WTC11 (cell line): Measurements from ENCODE around the gene CXCL17. TPM values are rescaled to one million over a fixed set of nuclear protein-coding genes. Genes with fewer than 3 reads are reported as not detected.

ENCODE experiments used
- ATAC-seq: fragments of 200-7000 bp; cut with Tn5 transposase; 2 replicates; pipeline ENCODE4 v1.10.0; 2021; ENCODE audit warnings: mild to moderate bottlenecking, moderate library complexity
- CTCF ChIA-PET: fragments of 300-600 bp; sonication (Branson Sonifier 250); formaldehyde crosslinking; loops from one replicate; lab custom pipeline; 2021; ENCODE audit warnings: antibody characterized with exemption; lab: Charles Lee
- POLR2A ChIA-PET: fragments of 350-600 bp; sonication (Branson Sonifier 250); formaldehyde crosslinking; loops from one replicate; lab custom pipeline; 2021; ENCODE audit warnings: antibody characterized with exemption; lab: Charles Lee
- DNase-seq: peaks from one replicate; pipeline ENCODE4 v3.0.0; 2021; ENCODE audit warnings: low spot score
- H3K27ac Mint-ChIP-seq: 2 replicates; pipeline ENCODE4 v1.8.0; 2021; ENCODE audit warnings: mixed read lengths
- H3K27me3 Mint-ChIP-seq: 2 replicates; pipeline ENCODE4 v1.8.0; 2021; ENCODE audit warnings: low read depth, mild to moderate bottlenecking, moderate library complexity, mixed read lengths
- H3K36me3 Mint-ChIP-seq: 2 replicates; pipeline ENCODE4 v1.8.0; 2021; ENCODE audit warnings: mixed read lengths
- H3K4me1 Mint-ChIP-seq: 2 replicates; pipeline ENCODE4 v1.8.0; 2022; ENCODE audit warnings: mixed read lengths
- H3K4me3 Mint-ChIP-seq: 2 replicates; pipeline ENCODE4 v1.8.0; 2021; ENCODE audit warnings: mild to moderate bottlenecking, moderate library complexity, mixed read lengths
- H3K9me3 Mint-ChIP-seq: 2 replicates; pipeline ENCODE4 v1.8.0; 2021; ENCODE audit warnings: mixed read lengths
- KAT7 ChIP-seq: sonication (generic); formaldehyde crosslinking; IDR thresholded peaks from 2 replicates; pipeline ENCODE4 v1.8.1; 2023; ENCODE audit warnings: missing genetic modification reagents, mild to moderate bottlenecking, borderline replicate concordance
- MXD4 ChIP-seq: fragments of 250-450 bp; sonication (Bioruptor Pico); IDR thresholded peaks from 2 replicates; pipeline ENCODE4 v1.8.0; 2021; ENCODE audit warnings: mild to moderate bottlenecking, moderate library complexity, borderline replicate concordance
- NFATC4 ChIP-seq: fragments of 250-450 bp; sonication (Bioruptor Pico); IDR thresholded peaks from 2 replicates; pipeline ENCODE4 v1.9.0; 2021; ENCODE audit warnings: mild to moderate bottlenecking
- RELA ChIP-seq: sonication (generic); formaldehyde crosslinking; IDR thresholded peaks from 2 replicates; pipeline ENCODE4 v1.8.1; 2022; ENCODE audit warnings: missing genetic modification reagents, mild to moderate bottlenecking, borderline replicate concordance
- total RNA-seq: library from RNA; stranded (reverse); gene quantifications from 3 replicates; pipeline ENCODE4 v1.2.3, GENCODE V29; 2021
- TF ChIP-seq, protein P1 (sequence below): sonication (generic); formaldehyde crosslinking; IDR thresholded peaks from 2 replicates; pipeline ENCODE4 v1.8.0; 2022; ENCODE audit warnings: mild to moderate bottlenecking, missing genetic modification reagents
- TF ChIP-seq, protein P2 (sequence below): sonication (generic); formaldehyde crosslinking; IDR thresholded peaks from 2 replicates; pipeline ENCODE4 v1.8.1; 2023; ENCODE audit warnings: mild to moderate bottlenecking, missing genetic modification reagents, moderate library complexity
- TF ChIP-seq, protein P3 (sequence below): sonication (generic); formaldehyde crosslinking; IDR thresholded peaks from 2 replicates; pipeline ENCODE4 v1.8.0; 2022; ENCODE audit warnings: mild to moderate bottlenecking, missing genetic modification reagents
- TF ChIP-seq, protein P4 (sequence below): sonication (generic); formaldehyde crosslinking; conservative IDR thresholded peaks from 2 replicates; pipeline ENCODE4 v1.8.1; 2022; ENCODE audit warnings: mild to moderate bottlenecking, missing genetic modification reagents
- TF ChIP-seq, protein P5 (sequence below): sonication (generic); formaldehyde crosslinking; IDR thresholded peaks from 2 replicates; pipeline ENCODE4 v1.8.0; 2023; ENCODE audit warnings: missing genetic modification reagents, mild to moderate bottlenecking, borderline replicate concordance
- TF ChIP-seq, protein P6 (sequence below): sonication (generic); formaldehyde crosslinking; IDR thresholded peaks from 2 replicates; pipeline ENCODE4 v1.8.1; 2022; ENCODE audit warnings: mild to moderate bottlenecking, missing genetic modification reagents, moderate library complexity, borderline replicate concordance
- TF ChIP-seq, protein P7 (sequence below): fragments of 250-450 bp; sonication (Bioruptor Pico); IDR thresholded peaks from 2 replicates; pipeline ENCODE4 v1.9.0; 2021; ENCODE audit warnings: mild to moderate bottlenecking, borderline replicate concordance

CXCL17 gene
- total RNA-seq, 1 experiment from 2014 or later = not detected

DNA sequence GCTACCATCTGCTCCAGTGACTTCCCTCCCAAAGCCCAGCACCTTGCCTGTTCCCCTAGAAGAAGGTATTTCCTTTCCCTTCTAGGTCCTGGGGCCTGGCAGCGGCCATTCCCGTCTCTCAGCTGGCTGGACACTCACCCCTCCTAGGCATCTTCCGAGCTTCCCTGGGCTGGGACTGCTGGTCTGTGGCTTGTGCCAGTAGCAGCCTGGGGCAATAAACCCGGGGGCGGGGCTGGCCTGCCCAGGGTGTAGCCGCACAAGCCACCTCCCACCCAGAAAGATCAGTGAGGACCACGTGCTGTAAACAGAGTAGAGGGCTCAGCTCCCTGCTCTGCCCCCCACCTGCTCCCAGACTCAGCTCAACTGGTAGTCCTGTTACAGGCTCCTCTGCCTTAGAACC lies 30.5 kb downstream of the CXCL17 start:
- Mint-ChIP-seq H3K27me3 (peaks cover 90% of the 10 kb centered on the region), H3K4me1 (peaks cover 15% of the 10 kb centered on the region), H3K4me3 (no peak overlapping the region), H3K9me3 (no peaks in the 10 kb centered on the region), H3K36me3 (0 out of 2 replicates have a peak, but pooled peaks cover 6% of the 10 kb centered on the region), H3K27ac (no peak overlapping the region)
- ChIA-PET POLR2A (interaction anchor here (1.6 kb wide), 1 partner anchor 11 kb away, joined by 7 read pairs; no protein-coding TSS in a partner anchor), CTCF (interaction anchor here (0.9 to 3.3 kb wide), 7 partner anchors 11 to 149 kb away, joined by 3 to 16 read pairs (median 7); no protein-coding TSS in a partner anchor)
- no peak for TF ChIP-seq MXD4 (CRISPR knock-in tag)
- TF ChIP-seq, protein P1, sequence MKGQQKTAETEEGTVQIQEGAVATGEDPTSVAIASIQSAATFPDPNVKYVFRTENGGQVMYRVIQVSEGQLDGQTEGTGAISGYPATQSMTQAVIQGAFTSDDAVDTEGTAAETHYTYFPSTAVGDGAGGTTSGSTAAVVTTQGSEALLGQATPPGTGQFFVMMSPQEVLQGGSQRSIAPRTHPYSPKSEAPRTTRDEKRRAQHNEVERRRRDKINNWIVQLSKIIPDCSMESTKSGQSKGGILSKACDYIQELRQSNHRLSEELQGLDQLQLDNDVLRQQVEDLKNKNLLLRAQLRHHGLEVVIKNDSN = peak; percentile 39; the same call in 1 of the 2 replicates
- TF ChIP-seq, protein P2, sequence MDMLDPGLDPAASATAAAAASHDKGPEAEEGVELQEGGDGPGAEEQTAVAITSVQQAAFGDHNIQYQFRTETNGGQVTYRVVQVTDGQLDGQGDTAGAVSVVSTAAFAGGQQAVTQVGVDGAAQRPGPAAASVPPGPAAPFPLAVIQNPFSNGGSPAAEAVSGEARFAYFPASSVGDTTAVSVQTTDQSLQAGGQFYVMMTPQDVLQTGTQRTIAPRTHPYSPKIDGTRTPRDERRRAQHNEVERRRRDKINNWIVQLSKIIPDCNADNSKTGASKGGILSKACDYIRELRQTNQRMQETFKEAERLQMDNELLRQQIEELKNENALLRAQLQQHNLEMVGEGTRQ (CRISPR knock-in tag) = peak; percentile 54; the same call in 1 of the 2 replicates
- DNase-seq = peak; percentile 62
- peak; percentile 82 for ATAC-seq

DNA sequence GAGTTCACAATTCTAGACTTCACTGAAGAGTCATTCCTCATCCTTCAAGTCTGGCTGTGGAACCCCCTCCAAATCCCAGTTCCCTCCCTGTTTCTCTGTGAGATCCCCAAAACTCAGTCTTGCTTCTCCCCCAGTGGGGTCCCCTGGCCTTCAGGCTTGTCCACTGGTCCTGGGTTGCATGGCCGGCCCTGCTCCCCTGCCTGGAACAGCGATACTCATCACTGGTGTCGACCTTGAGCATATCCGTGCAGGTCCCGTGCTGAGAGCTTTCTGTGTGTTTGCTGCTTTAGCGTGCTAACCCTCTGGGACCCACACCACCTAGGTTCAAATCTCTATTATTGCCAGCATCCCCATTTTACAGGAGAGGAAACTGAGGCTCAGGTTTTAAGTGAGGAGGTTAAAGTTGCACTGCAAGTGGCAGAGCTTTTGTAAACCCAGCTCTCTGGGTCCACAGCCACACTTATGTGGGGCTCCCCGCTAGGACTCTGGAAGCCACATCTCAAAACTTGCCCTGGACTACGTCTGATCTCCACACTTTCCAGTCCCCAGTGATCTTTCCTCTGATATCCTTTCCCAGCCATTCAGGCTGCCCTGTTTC lies 31.1 kb downstream of the CXCL17 start:
- H3K4me3 Mint-ChIP-seq = no peak overlapping the region
- no peak for ATAC-seq
- ChIA-PET POLR2A (interaction anchor here (1.6 kb wide), 1 partner anchor 12 kb away, joined by 7 read pairs; no protein-coding TSS in a partner anchor), CTCF (interaction anchor here (0.9 to 3.3 kb wide), 6 partner anchors 10 to 150 kb away, joined by 4 to 16 read pairs (median 8); no protein-coding TSS in a partner anchor)
- DNase-seq = no peak
- H3K27me3 Mint-ChIP-seq = peaks cover 94% of the 10 kb centered on the region
- TF ChIP-seq RELA (CRISPR knock-in tag) (no peak), KAT7 (CRISPR knock-in tag) (no peak), NFATC4 (CRISPR knock-in tag) (no peak)
- TF ChIP-seq, protein P3, sequence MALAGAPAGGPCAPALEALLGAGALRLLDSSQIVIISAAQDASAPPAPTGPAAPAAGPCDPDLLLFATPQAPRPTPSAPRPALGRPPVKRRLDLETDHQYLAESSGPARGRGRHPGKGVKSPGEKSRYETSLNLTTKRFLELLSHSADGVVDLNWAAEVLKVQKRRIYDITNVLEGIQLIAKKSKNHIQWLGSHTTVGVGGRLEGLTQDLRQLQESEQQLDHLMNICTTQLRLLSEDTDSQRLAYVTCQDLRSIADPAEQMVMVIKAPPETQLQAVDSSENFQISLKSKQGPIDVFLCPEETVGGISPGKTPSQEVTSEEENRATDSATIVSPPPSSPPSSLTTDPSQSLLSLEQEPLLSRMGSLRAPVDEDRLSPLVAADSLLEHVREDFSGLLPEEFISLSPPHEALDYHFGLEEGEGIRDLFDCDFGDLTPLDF (CRISPR knock-in tag) = no peak
- TF ChIP-seq, protein P4, sequence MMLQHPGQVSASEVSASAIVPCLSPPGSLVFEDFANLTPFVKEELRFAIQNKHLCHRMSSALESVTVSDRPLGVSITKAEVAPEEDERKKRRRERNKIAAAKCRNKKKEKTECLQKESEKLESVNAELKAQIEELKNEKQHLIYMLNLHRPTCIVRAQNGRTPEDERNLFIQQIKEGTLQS (CRISPR knock-in tag) = no peak
- TF ChIP-seq, protein P5, sequence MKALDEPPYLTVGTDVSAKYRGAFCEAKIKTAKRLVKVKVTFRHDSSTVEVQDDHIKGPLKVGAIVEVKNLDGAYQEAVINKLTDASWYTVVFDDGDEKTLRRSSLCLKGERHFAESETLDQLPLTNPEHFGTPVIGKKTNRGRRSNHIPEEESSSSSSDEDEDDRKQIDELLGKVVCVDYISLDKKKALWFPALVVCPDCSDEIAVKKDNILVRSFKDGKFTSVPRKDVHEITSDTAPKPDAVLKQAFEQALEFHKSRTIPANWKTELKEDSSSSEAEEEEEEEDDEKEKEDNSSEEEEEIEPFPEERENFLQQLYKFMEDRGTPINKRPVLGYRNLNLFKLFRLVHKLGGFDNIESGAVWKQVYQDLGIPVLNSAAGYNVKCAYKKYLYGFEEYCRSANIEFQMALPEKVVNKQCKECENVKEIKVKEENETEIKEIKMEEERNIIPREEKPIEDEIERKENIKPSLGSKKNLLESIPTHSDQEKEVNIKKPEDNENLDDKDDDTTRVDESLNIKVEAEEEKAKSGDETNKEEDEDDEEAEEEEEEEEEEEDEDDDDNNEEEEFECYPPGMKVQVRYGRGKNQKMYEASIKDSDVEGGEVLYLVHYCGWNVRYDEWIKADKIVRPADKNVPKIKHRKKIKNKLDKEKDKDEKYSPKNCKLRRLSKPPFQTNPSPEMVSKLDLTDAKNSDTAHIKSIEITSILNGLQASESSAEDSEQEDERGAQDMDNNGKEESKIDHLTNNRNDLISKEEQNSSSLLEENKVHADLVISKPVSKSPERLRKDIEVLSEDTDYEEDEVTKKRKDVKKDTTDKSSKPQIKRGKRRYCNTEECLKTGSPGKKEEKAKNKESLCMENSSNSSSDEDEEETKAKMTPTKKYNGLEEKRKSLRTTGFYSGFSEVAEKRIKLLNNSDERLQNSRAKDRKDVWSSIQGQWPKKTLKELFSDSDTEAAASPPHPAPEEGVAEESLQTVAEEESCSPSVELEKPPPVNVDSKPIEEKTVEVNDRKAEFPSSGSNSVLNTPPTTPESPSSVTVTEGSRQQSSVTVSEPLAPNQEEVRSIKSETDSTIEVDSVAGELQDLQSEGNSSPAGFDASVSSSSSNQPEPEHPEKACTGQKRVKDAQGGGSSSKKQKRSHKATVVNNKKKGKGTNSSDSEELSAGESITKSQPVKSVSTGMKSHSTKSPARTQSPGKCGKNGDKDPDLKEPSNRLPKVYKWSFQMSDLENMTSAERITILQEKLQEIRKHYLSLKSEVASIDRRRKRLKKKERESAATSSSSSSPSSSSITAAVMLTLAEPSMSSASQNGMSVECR (CRISPR knock-in tag) = no peak
- TF ChIP-seq, protein P6, sequence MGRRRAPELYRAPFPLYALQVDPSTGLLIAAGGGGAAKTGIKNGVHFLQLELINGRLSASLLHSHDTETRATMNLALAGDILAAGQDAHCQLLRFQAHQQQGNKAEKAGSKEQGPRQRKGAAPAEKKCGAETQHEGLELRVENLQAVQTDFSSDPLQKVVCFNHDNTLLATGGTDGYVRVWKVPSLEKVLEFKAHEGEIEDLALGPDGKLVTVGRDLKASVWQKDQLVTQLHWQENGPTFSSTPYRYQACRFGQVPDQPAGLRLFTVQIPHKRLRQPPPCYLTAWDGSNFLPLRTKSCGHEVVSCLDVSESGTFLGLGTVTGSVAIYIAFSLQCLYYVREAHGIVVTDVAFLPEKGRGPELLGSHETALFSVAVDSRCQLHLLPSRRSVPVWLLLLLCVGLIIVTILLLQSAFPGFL (CRISPR knock-in tag) = no peak
- TF ChIP-seq, protein P7, sequence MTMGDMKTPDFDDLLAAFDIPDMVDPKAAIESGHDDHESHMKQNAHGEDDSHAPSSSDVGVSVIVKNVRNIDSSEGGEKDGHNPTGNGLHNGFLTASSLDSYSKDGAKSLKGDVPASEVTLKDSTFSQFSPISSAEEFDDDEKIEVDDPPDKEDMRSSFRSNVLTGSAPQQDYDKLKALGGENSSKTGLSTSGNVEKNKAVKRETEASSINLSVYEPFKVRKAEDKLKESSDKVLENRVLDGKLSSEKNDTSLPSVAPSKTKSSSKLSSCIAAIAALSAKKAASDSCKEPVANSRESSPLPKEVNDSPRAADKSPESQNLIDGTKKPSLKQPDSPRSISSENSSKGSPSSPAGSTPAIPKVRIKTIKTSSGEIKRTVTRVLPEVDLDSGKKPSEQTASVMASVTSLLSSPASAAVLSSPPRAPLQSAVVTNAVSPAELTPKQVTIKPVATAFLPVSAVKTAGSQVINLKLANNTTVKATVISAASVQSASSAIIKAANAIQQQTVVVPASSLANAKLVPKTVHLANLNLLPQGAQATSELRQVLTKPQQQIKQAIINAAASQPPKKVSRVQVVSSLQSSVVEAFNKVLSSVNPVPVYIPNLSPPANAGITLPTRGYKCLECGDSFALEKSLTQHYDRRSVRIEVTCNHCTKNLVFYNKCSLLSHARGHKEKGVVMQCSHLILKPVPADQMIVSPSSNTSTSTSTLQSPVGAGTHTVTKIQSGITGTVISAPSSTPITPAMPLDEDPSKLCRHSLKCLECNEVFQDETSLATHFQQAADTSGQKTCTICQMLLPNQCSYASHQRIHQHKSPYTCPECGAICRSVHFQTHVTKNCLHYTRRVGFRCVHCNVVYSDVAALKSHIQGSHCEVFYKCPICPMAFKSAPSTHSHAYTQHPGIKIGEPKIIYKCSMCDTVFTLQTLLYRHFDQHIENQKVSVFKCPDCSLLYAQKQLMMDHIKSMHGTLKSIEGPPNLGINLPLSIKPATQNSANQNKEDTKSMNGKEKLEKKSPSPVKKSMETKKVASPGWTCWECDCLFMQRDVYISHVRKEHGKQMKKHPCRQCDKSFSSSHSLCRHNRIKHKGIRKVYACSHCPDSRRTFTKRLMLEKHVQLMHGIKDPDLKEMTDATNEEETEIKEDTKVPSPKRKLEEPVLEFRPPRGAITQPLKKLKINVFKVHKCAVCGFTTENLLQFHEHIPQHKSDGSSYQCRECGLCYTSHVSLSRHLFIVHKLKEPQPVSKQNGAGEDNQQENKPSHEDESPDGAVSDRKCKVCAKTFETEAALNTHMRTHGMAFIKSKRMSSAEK (CRISPR knock-in tag) = no peak
- TF ChIP-seq, all 79 proteins: peak for 0
- H3K27ac Mint-ChIP-seq = no peak overlapping the region
- H3K36me3 Mint-ChIP-seq = 0 out of 2 replicates have a peak, but pooled peaks cover 6% of the 10 kb centered on the region
- peaks cover 15% of the 10 kb centered on the region for H3K4me1 Mint-ChIP-seq
- H3K9me3 Mint-ChIP-seq = no peaks in the 10 kb centered on the region
